Uterus (tissue), 4 donors: ENCODE results near the gene ANKS6. TPM values are rescaled to one million over a fixed set of nuclear protein-coding genes. Genes with fewer than 3 reads are reported as not detected.
"Not testable (repeated sequence)": the region's sequence is repeated elsewhere in the genome, so short reads cannot be mapped to it uniquely, and the experiment has no call there.

Experiments
- DNase-seq, 2 donors: peaks; one replicate each; pipeline ENCODE4 v3.0.0-alpha.2; 2019 to 2020
- H3K27ac ChIP-seq, 2 donors: fragments of 200-600 bp; sonication (generic); 1 replicate in 1 of 2; 2 replicates in 1 of 2; pipeline ENCODE4 v1.5.1; 2016 to 2018
- H3K27me3 ChIP-seq, 2 donors: fragments of 200-600 bp; sonication (generic); one replicate each; pipeline ENCODE4 v1.5.1; 2018 to 2019; ENCODE audit warnings: control low read depth in 1 of 2
- H3K36me3 ChIP-seq, 2 donors: fragments of 200-600 bp; sonication (generic); one replicate each; pipeline ENCODE4 v1.5.1; 2019; ENCODE audit warnings: control low read depth in 1 of 2
- H3K4me1 ChIP-seq, 2 donors: fragments of 200-600 bp; sonication (generic); one replicate each; pipeline ENCODE4 v1.5.1; 2018 to 2019; ENCODE audit warnings: control low read depth in 1 of 2
- H3K4me3 ChIP-seq, 2 donors: fragments of 200-600 bp; sonication (generic); 1 replicate in 1 of 2; 2 replicates in 1 of 2; pipeline ENCODE4 v1.5.1; 2018 to 2019; ENCODE audit warnings: mild to moderate bottlenecking in 1 of 2
- H3K9me3 ChIP-seq, 2 donors: fragments of 200-600 bp; sonication (generic); one replicate each; pipeline ENCODE4 v1.5.1; 2019; ENCODE audit warnings: control low read depth in 1 of 2
- POLR2A ChIP-seq, 2 donors: fragments of 450-650 bp; IDR thresholded peaks; one replicate each; pipeline ENCODE4 v1.6.1; 2016; ENCODE audit warnings: antibody characterized with exemption in 2 of 2, mild to moderate bottlenecking in 1 of 2, moderate library complexity in 1 of 2
- intact Hi-C: fragments of 100-400 bp; cut with DNase I; formaldehyde crosslinking; loops from one replicate; pipeline ENCODE4 v1.15.1; 2023; ENCODE audit warnings: low total_unique reads
- total RNA-seq, 4 donors: library from RNA; depleted of rRNA in 3 of 4; stranded (reverse); fragments of >200 nt in 3 of 4; gene quantifications; one replicate each; pipeline versions ENCODE4 v1.1.0 to v1.2.4, GENCODE V29; 2014 to 2023
- TF ChIP-seq, protein P1 (sequence below), 4 experiments: fragments of 200-600 bp in 2 of 4; fragments of 450-650 bp in 2 of 4; sonication (generic) in 2 of 4; IDR thresholded peaks; one replicate each; pipeline ENCODE4 v1.5.1; 2016 to 2019; ENCODE audit warnings: antibody characterized with exemption in 4 of 4, mild to moderate bottlenecking in 2 of 4, moderate library complexity in 1 of 4
- donor health status: DM: yes; HTN: yes; CAD: no.

ANKS6 gene
- total RNA-seq, 4 donors from 2014 or later: 2.6 to 26.9 (median 13.7) TPM

- Histone ChIP-seq H3K27me3 (no peaks in the 10 kb centered on the region), H3K9me3 (no peaks in the 10 kb centered on the region), H3K4me1 (no peaks in the 10 kb centered on the region), H3K27ac (no peak overlapping the region), H3K36me3 (no peaks in the 10 kb centered on the region), H3K4me3 (no peak overlapping the region)
- intact Hi-C loops: no loop called here
- TF ChIP-seq, protein P1, sequence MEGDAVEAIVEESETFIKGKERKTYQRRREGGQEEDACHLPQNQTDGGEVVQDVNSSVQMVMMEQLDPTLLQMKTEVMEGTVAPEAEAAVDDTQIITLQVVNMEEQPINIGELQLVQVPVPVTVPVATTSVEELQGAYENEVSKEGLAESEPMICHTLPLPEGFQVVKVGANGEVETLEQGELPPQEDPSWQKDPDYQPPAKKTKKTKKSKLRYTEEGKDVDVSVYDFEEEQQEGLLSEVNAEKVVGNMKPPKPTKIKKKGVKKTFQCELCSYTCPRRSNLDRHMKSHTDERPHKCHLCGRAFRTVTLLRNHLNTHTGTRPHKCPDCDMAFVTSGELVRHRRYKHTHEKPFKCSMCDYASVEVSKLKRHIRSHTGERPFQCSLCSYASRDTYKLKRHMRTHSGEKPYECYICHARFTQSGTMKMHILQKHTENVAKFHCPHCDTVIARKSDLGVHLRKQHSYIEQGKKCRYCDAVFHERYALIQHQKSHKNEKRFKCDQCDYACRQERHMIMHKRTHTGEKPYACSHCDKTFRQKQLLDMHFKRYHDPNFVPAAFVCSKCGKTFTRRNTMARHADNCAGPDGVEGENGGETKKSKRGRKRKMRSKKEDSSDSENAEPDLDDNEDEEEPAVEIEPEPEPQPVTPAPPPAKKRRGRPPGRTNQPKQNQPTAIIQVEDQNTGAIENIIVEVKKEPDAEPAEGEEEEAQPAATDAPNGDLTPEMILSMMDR (IDR thresholded peaks at IDR 0.05): no peak
- TF ChIP-seq POLR2A (IDR thresholded peaks at IDR 0.05): no peak
- no peak for DNase-seq
These were observed 107.5 kb downstream of the ANKS6 start for GRCh38 chr9:98688710-98689495.

- Histone ChIP-seq H3K27ac (no peak overlapping the region), H3K36me3 (no peaks in the 10 kb centered on the region), H3K4me3 (no peak overlapping the region), H3K9me3 (no peaks in the 10 kb centered on the region), H3K27me3 (no peaks in the 10 kb centered on the region), H3K4me1 (no peaks in the 10 kb centered on the region)
- no peak for DNase-seq
- intact Hi-C loops: no loop called here
- no peak for TF ChIP-seq POLR2A (IDR thresholded peaks at IDR 0.05)
- TF ChIP-seq, protein P1 (IDR thresholded peaks at IDR 0.05): no peak
These were observed 108.4 kb downstream of the ANKS6 start for GRCh38 chr9:98687911-98688310.

GRCh38 chr9:98686961-98687855 lies 109.1 kb downstream of the ANKS6 start:
- Histone ChIP-seq H3K4me3 (no peak overlapping the region), H3K9me3 (no peaks in the 10 kb centered on the region), H3K27ac (no peak overlapping the region), H3K36me3 (no peaks in the 10 kb centered on the region), H3K4me1 (no peaks in the 10 kb centered on the region), H3K27me3 (no peaks in the 10 kb centered on the region)
- DNase-seq: no peak
- intact Hi-C loops: no loop called here
- TF ChIP-seq POLR2A (IDR thresholded peaks at IDR 0.05): no peak
- TF ChIP-seq, protein P1 (IDR thresholded peaks at IDR 0.05): no peak

DNA sequence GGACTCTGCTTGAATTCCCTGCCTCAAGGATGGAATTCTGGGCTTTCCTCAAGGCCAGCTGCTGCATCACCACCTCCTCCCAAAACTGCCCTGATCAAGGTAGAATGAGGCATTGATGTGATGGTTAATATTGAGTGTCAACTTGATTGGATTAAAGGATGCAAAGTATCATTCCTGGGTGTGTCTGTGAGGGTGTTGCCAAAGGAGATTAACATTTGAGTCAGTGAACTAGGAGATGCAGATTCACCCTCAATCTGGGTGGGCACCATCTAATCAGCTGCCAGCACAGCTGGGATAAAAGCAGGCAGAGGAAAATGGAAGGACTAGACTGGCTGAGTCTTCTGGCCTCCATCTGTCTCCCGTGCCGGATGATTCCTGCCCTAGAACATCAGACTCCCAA lies 111.5 kb downstream of the ANKS6 start:
- DNase-seq, intact Hi-C loops, H3K9me3 ChIP-seq, H3K4me1 ChIP-seq, H3K4me3 ChIP-seq, H3K36me3 ChIP-seq, H3K27me3 ChIP-seq, H3K27ac ChIP-seq: not testable (repeated sequence)

Other genes starting within 250 kb of the ANKS6 start
- under 1 TPM in 2 of 4 donors, not detected in 2; under 0.01 to 0.62 TPM for gene GABBR2, start 87.6 kb downstream of the ANKS6 start, total RNA-seq
- gene GALNT12, start 11.1 kb upstream of the ANKS6 start, total RNA-seq: 1 to 10 TPM in 2 of 4 donors, under 1 TPM in 1, not detected in 1; 0.29 to 9.3 (median 2.5) TPM
- gene COL15A1, start 147.4 kb upstream of the ANKS6 start, total RNA-seq: 100 to 1,000 TPM in 1 of 4 donors, 10 to 100 TPM in 3; 20.3 to 160 (median 50.4) TPM